HG03064 (cell line): ENCODE results near the gene PLCB4.

Experiments
- ATAC-seq: cut with Tn5 transposase; IDR thresholded peaks from one replicate; pipeline ENCODE4 v1.9.1; 2021; ENCODE audit warnings: low read depth; ENCODE audit not compliant: unreplicated experiment

PLCB4 gene

DNA sequence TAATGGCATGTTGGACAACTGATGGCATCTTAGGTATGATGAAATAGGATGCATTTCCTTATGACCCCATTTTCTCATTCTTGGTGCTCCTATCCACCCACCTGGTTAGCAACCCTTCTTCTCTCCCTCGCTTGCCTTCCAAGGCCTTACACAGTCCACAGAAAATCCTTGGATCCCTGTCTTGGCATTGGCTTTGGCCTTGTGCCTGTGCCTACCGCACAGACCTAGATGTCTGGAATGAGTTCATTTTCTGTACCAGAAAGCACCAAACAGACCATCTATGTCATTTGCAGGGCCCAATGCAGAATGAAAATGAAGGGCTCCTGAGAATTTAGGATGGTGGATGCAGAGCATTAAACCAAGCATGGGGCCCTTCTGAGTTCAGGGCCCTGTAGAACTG, 346.5 kb downstream of the PLCB4 start:
- no peak for ATAC-seq

DNA sequence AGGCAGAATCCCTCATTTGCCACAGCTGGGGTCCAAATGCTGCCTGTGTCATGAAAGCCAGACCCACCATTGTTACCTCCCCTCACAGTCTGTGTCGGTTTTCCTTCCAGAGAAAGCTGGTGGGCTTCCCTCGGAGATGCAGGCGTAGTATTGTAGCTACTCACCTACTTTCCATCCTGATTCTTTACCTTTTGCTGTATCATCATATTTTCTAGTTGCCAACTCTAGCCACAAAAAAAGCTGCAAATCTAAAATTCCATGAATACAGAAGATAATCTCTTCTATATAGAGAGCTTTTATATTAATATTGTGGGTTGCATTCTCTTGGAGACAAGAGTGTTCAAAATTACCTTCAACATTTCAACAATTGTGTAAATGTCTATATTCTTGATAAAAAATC, 347.5 kb downstream of the PLCB4 start:
- ATAC-seq: no peak

DNA sequence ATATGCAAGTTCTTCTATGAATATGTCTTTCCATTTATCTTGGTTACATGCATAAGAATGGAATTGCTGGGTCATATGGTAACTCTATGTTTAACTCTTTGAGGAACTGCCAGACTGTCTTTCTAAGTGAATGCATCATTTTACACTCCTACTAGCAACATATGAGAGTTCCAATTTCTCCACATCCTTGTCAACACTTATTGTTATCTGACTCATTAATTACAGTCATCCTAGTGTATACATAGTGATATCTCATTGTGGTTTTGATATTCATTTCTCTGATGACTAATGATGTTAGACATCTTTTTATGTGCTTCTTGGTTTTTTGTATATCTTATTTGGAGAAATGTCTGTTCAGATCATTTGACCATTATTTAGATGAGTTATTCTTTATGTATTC, 348.8 kb downstream of the PLCB4 start:
- ATAC-seq: no peak

DNA sequence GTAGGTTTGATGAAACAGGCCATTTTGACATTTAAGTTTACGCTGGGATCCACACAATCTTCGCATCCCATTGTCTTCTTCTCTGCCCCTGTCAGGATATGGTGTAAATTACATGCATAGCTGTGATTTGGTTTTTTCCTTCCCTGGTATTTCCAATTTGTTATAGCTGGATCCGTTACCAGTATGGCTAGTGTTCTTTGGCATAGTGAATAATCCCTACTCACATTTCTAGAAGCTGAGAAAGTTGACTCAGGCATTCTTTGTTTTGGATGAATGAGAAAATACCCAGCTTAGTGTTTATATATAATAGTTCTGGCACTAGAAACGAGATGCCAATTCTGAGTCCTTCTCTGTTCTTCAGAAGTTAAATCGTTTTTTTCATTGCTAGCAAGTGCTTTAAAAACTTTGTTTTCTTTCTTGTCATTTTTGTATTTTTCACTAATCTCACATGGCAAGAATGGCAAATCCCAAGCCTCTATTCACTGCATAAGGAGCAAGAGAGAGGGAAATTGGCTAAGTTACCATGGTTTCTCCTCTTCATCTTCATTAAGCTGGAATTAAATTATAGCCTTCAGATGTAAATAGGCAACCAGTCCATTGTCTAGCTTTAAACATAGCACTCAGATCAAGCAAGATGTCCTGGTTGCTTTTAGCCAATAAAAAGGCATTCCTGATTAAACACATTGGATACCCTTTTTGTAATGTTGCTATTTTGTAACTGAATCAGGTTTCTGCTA, 353.6 kb downstream of the PLCB4 start:
- no peak for ATAC-seq

DNA sequence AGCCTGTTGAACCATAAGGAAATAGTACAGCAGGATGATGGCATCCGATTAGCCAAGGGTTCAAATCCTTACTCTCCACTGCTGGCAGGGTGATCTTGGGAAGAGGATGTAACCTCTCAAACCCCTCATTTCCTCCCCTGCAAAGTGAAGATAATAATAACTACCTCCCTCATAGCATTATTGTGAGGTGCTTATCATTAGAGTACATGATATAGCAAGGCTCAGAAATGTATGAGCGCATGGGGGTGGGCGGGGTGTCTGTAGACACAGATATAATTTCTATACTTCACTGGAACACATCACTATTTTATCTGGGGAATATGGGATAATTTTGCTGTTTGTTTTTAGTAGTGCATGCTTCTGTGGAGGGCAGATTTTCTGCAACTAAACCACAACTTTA, 355.7 kb downstream of the PLCB4 start:
- ATAC-seq: no peak

DNA sequence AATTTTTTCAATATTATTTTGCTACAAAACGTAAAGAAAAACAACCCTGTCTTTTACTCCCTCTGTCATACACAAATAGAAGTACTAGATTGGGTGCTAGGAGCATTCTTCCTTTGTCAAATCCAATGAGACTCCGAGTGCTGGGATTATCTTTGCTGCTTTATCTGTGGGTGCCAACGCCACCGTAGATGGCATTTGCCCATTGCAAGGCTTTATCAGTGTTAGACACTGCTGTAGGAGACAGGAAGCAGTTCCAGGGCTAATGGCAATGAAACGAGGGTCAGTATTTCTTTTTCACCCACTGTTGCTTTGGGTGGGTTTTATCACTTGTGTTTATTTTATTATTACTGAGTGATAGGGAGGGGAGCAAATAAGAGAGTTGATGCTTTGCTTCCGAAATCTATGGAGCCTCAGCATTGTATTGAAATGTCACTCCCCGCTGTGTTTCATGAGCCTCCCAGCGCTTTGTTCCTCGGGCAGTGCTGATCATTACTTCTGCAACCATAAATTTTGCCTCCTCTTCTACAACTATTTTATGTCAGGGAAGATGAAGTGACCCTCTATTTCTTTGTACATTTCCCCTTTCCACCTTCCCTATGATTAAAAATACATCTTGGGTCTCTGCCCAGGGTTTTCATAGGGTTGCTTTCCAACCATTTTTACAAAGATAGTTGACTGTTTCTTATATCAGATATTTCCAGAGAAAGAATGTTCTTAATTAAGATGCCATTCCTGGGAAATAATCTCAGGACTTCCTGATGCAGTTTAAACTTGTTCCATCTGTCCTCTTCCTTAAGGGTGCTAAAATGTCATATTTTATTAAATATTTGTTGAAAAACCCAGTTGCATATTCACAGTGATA, 358.8 kb downstream of the PLCB4 start:
- no peak for ATAC-seq

DNA sequence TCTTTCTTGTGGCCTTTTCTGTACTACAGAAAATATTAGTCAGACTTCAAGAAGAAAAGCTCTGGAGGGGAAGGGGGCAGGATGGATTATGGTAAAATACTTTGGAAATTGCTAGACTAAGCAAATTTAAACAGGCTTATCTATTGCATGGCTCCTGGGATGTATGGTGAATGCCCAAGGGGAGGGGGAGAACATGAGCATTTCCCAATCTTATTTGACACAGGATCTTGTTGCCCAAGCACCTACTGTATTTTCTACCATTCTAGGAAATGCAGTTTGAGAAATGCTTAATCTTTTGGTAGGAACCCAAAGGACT, 359.4 kb downstream of the PLCB4 start:
- ATAC-seq: no peak

DNA sequence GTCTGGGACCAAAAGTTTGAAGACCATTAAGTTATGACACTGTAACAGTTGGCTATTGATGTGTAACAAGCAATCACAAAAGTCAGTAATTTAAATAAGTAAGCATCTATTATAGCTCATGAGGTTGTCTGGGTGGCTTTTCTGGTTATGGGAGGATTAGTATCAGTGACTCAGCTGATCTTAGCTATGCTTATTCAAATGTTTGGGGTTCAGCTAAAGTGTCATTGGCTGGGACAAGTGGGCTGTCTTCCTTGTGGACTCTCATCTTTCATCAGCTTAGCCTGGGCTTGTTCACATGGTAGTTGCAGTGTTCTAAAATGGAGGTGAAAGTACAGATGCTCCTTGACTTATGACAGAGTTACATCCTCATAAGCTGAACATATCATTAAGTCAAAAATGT, 370.9 kb downstream of the PLCB4 start:
- ATAC-seq: no peak

DNA sequence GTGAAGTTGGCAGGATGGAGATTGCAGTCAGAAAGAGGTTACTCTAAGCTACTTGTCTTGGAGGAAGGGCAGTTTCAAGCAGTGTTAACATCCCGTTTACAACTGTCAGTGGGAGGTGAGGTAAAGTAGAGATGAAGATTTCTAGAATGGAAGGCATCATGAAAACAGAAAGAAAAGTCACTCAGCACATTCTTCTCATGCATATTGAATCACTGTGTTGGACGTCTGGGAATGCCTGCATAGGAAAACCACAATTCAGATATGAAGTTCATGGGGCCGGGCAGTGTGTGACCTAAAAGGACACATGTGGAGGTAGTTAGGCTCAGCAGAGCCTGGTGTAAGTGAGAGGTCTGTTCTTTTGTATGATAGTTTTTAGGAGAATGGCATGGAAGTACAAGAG, 372.0 kb downstream of the PLCB4 start:
- no peak for ATAC-seq

DNA sequence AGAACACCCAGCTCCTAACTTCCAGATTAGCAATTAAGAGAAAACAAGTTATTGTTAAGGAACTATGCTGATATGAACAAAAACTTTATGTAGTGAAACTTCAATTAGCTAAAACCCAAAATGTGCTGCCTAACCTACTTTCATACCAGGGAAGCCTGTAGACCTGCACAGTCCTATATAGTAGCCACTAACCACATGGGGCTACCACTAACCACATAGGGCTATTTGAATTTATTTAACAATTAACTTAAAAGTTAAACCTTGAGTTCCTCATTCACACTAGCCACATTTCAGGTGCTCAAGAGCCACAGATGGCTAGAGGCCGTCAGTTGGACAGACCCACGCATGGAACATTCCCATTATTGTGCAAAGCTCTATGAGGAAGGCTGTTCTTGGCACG, 373.1 kb downstream of the PLCB4 start:
- peak; percentile 86 for ATAC-seq

DNA sequence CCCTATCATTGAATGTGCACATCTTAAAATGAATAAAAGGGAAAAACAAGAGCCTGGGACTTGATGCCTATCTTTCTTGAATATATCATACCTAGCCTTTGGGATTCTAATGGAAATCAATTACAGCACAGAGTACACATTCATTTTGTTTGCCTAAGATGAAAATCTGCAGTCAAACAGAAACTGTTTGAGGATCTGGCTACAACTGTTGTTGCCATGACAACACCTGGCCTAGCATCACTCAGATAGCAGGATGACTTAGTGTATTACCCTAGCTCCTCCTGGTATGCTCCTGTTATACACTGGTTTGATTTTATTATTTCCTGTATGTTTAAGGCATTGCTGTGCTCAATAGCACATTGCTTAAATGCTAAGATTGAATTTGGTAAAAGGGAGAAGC, 374.0 kb downstream of the PLCB4 start:
- ATAC-seq: no peak

DNA sequence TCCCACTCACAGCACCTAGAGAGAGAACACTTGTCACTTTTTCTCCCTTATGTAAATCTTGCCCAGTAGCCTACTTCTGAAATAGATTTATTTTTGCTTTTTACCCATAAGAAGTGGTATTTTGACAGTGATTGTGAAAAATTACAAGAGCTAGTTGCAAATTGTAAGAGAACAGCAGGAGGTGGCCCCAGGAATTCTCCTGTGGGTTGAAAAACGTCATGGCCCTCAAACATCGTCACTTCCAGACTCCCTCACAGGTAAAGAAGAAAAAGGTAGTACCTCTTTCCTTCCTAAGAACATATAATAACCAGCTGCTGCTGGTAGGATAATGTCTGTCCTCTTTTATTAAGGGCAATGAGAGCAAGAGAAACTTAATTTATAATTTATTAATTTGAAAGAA, 376.0 kb downstream of the PLCB4 start:
- ATAC-seq: no peak

DNA sequence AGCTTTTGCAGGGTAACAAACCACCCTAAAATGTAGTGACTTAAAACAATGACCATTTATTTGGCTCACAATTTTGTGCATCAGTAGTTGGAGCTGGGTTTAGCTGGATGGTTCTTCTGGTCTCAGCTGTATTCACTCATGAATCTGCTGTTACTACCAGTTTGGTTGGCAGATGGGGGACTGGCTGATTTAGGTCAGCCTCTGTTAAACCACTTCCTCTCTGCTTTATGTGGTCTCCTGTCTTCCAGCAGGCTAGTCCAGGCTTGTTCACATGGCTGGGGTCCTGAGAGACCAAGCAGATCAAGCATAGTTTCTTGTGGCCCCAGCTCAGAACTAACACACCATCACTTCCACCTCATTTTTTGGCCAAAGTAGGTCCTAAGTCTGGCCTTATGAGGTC, 378.3 kb downstream of the PLCB4 start:
- no peak for ATAC-seq

DNA sequence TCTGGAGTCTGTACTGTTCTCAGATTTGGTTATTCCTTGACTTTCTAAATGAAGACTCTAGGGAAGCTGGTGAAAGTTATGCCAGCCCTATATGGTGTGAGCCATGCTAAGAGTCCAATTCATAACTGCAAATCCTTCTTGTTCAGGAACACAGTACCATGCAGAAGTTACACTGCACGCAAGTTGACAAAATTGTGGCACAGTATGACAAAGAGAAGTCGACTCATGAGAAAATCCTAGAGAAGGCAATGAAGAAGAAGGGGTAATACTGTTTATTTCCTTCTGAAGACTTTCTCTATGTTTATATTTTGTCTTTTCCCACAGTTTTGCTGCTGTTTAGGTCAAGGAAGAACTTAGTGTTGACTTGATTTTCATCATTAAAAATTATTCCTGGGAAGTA, 384.3 kb downstream of the PLCB4 start:
- no peak for ATAC-seq

DNA sequence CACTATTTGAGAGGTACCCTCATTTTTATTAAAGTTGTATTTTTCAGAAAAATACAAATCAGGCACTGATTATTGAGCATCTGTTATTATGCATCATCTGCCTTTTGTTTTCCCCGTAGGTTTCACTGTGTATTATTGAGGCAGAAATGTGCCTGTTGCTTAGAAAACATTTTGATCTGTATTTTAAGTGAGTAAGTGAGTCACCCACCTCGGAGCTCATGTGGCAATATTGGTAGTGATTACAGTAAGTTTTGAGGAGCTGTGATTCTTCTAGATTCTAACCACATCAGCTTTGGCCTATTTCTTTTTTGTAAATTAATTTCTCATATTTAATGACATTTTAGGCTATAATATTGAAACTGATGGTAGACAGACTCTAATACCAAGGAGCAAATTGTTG, 385.9 kb downstream of the PLCB4 start:
- ATAC-seq: no peak

DNA sequence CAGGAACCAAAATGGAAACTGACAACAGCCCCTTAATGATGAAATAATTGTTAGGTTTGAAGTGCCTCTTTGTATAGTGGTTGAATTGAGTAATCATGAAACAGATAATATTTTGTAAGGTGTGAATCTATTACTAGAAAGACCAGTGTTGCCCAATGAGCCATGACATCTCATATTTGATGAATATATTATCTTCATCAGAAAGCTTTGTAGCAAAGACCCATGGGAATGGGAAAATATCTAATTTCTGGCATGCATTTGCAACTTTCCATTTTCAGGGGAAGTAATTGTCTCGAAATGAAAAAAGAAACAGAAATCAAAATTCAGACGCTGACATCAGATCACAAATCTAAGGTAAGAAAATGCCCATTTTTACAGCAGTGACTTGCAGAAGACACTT, 388.2 kb downstream of the PLCB4 start:
- no peak for ATAC-seq

DNA sequence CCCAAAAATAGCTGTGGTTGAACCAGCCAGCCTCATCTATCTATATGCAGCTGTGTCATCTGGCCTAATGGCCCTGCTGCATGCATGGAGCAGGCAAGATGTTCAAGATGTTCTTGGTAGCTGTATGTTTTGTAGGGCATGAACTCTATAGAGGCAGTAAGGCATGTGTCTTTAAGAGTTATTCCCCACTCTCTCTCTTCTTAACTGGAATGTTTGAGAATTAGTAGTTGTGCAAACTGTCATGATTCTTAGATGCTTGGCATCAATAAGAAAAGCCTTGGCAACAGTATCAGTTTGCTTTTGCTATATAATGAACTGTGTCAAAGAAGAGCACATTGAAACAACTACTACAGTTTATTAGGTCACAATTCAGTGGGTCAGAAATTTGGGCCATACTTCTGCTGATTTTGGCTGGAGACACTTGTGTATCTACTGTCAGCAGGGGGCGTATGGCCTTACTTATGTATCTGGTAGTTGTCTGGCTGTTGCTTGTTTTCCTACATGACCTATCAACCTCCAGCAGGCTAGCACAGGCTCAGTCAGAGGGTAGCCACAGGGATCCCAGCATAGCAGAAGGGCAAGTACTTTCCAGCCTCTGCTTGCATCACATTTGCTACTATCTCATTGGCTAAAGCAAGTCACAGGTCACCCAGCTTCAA, 389.4 kb downstream of the PLCB4 start:
- no peak for ATAC-seq

DNA sequence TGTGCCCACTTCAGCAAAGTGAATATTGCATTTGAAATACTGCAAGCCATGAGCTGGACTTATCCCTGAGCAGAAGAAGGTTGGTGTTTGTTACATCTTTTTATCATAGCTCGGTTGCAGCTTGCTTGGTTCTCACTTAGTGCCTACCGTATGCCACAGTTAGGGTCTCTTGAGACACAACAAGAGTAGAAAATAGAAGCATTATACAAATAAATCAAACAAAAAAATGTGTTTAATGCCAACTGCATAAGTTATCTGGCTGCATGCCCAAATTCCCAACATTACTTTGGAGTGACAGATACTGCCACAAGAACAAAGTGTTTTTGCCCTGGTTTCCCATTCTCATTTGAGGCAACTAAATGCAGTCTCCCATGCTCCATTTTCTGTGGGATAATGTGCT, 391.6 kb downstream of the PLCB4 start:
- no peak for ATAC-seq

DNA sequence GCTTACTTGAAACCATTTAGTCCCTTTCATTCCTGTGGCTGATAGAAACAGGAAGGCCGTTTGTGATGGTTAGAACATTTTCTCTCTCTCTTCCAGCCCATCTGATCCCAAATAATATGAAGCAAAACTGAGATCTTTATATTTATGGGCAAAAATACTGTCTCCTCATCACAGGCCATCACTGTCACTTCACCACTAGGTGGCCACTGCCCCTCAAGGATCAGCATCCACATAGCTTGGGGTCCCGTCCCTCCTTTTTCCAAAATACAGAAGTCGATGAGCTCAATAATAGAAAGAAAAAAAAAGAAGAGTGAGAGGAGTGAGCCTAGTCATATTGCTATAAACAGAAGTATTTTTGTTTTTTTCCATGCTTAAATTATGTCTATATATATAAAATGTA, 399.1 kb downstream of the PLCB4 start:
- ATAC-seq: no peak

DNA sequence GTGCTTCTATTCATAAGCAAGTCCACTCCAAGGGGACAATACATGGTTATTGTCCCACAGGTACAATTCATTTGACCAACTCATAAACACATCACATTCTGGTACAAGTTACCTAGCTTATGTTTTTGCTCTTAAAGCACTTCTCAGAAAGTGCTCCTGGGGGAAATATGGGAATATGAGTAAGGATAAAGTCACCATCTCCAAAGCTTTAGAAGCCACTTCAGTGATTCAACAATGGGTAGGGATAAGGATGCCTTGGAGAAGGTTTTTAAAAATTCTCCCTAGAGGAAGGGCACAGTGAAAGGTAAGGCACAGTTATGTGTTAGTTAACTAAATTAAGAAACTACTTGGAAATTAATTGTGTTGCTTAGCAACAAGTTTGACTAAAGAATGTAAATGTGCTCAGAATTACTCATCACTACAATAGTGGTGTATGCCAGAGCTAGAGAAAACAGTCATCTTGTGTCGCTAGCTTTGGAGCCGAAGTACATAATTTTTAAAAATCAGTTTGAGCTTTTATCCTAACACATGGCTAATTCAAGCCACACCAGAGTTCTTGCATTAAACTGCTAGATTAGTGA, 406.0 kb downstream of the PLCB4 start:
- ATAC-seq: no peak

DNA sequence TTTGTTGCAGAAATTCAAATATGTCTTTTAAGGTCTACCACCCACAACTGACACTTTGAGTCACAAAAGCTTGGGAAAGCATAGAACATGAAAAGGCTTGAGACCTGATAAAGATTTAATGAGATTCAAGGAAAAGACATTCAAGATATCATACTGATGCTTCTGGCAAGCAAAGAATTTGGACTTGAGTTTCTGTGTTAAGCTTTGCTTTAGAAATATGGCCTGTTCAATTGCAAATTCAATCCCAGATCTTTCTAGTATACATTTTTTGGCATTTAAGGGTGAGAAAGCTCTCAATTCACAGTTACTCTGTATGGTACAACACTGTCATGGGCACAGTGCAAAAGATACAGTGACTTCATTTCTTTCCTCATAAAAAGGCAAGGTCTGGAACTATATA, 406.6 kb downstream of the PLCB4 start:
- no peak for ATAC-seq
